SK-N-MC (cell line): ENCODE results near the gene RNASEL.

Source experiments
- DNase-seq: peaks from one replicate; pipeline ENCODE4 v3.0.0-alpha.2; 2011; ENCODE audit warnings: low read depth, low spot score
- H3K27ac ChIP-seq: fragments of 200-600 bp; sonication (generic); 2 replicates; pipeline ENCODE4 v1.5.1; 2016; ENCODE audit warnings: mixed run types
- H3K36me3 ChIP-seq: fragments of 200-600 bp; sonication (generic); 2 replicates; pipeline ENCODE4 v1.6.1; 2017; ENCODE audit warnings: antibody characterized with exemption, low read length, mixed read lengths; ENCODE audit not compliant: insufficient read depth
- H3K4me3 ChIP-seq: fragments of 200-600 bp; sonication (generic); 2 replicates; pipeline ENCODE4 v1.5.1; 2016
- H3K9ac ChIP-seq: fragments of 200-600 bp; sonication (generic); 2 replicates; pipeline ENCODE4 v1.8.0; 2017; ENCODE audit warnings: mixed run types, mixed read lengths; ENCODE audit not compliant: insufficient read length
- H3K9me3 ChIP-seq: fragments of 200-600 bp; sonication (generic); 2 replicates; pipeline ENCODE4 v1.6.1; 2017; ENCODE audit warnings: low read depth, mild to moderate bottlenecking, antibody characterized with exemption, low read length, moderate library complexity, mixed read lengths
- EZH2 ChIP-seq: fragments of 200-600 bp; sonication (generic); IDR thresholded peaks from one replicate; pipeline ENCODE4 v1.6.1; 2017; ENCODE audit warnings: antibody characterized with exemption
- FOXP2 ChIP-seq: optimal IDR thresholded peaks from 2 replicates; pipeline ENCODE3; 2011; ENCODE audit warnings: mild to moderate bottlenecking, moderate library complexity; ENCODE audit not compliant: insufficient read depth; ENCODE audit errors: extremely low read length, control extremely low read depth
- POLR2AphosphoS5 ChIP-seq: IDR thresholded peaks from 2 replicates; pipeline ENCODE4 v1.6.1; 2012; ENCODE audit warnings: mild to moderate bottlenecking, low read depth, low read length, borderline replicate concordance

The RNASEL gene

DNA sequence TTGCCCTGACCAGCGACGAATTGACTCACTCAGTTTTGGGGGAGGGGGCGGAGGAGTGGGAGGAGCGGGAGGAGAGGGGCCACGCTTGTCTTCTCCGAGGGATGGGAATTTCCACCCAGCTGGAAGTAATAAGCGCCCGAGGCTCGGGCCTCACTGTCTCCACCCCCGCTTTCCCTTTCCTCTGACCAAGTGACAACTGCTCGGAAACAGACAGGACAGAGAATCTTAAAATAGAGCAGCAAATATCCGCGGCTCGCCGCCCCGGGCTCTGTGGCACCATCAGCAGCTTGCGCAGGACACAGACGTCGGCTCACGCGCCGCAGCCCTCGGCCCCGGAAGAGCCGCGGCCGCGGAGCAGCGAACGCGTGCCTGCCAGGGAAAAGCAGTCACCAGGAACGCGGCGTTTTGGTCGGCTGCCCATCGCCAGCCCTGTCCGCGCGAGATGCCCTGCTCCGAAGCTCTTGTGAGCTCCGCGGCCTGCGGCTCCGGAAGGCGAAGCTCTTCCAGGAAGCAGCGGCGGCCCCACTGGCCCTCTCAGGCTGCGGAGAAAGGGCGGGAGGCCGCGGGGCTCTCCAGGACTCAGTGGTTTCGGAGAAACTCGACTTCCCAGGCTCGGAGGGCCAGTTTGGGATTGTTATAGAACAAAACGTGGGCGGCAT, 25.9 kb upstream of the RNASEL start:
- peak overlapping the region; percentile 99 for H3K27ac ChIP-seq
- H3K9ac ChIP-seq, result peak overlapping the region; percentile 92
- no peak for DNase-seq

DNA sequence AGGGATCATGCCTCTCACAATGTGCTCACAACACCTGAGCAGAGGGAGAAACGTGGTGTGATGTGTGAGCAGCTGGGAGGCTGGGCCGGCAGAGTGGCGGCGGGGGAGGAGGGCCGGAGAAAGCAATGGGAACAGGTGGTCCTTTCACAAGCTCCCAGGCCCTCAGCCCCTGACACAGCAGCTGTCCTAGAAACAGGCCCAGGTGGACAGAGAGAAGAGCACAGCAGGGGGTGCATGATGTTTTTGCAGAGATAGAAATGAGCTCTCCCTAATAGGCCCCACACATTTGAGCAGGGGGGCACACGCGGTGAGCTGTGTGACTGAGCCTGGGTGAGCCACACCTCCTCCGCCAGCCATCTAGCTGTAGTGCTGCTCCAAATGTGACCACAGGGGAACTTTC, 22.7 kb upstream of the RNASEL start:
- no peaks in the 10 kb centered on the region for H3K36me3 ChIP-seq
- TF ChIP-seq FOXP2, result no peak
- TF ChIP-seq POLR2AphosphoS5, result no peak
- no peak for TF ChIP-seq EZH2
- no peak overlapping the region for H3K9ac ChIP-seq
- no peaks in the 10 kb centered on the region for H3K9me3 ChIP-seq
- H3K4me3 ChIP-seq, result no peak overlapping the region
- no peak overlapping the region for H3K27ac ChIP-seq
- no peak for DNase-seq

More for the DNA sequence above, 25.9 kb upstream of the RNASEL start:
- no peaks in the 10 kb centered on the region for H3K9me3 ChIP-seq
- TF ChIP-seq POLR2AphosphoS5 (peak; percentile 70), EZH2 (no peak), FOXP2 (peak; percentile 25)
- H3K4me3 ChIP-seq, result peak overlapping the region; percentile 85
- no peaks in the 10 kb centered on the region for H3K36me3 ChIP-seq

DNA sequence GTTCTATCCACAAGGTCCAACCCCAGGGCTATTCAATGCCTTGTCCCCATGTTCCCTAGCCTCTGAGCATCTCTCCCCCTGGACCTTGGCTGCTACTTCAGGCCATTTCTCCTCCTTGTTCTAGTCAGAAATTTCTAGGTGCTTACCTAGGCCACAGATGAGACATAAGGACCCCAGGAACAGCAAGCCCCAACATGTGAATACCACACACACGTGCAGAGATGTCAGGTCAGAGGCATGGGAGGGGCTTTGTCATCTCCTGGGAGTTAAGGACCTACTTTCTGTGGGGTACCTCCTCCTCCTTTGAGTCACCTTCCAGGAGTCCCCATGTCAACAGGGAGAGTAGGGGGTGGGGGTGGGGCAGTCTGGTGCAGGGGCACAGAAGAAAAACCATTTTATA, 22.3 kb upstream of the RNASEL start:
- H3K36me3 ChIP-seq, result no peaks in the 10 kb centered on the region
- DNase-seq, result no peak
- H3K9me3 ChIP-seq, result no peaks in the 10 kb centered on the region
- no peak overlapping the region for H3K9ac ChIP-seq
- no peak overlapping the region for H3K4me3 ChIP-seq
- no peak overlapping the region for H3K27ac ChIP-seq
- TF ChIP-seq FOXP2 (no peak), POLR2AphosphoS5 (no peak), EZH2 (no peak)

DNA sequence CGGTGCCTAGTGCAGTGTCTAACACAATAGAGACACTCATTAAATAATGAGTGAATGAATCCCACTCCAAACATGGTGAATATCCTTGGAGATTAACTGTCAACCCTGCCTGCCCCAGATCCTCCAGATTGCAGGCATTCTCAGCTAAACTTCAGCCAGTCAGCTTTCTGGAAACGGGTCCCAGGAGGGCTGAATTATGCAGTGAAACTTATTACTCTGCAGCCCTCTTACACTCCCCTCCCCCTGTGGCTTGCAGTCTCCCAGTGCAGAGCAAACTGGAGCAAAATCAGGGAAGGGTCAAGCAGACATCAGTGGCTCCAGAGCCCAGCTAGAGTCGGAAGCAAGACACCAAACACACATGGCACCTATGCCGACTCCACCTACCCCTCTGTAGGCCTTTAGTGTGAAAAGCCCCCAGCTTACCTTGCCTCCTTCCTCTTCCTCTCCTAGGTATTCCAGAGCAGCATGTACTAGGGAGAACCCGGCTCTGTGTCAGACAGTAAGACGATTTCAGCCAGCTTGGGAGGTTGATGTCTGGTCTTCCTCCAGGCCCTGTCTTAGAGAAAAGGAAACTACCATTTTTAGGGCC, 21.6 kb upstream of the RNASEL start:
- no peak for TF ChIP-seq POLR2AphosphoS5
- no peak for TF ChIP-seq EZH2
- TF ChIP-seq FOXP2, result no peak
- peak overlapping the region; percentile 42 for H3K4me3 ChIP-seq
- no peaks in the 10 kb centered on the region for H3K9me3 ChIP-seq
- DNase-seq, result no peak
- no peak overlapping the region for H3K9ac ChIP-seq
- no peaks in the 10 kb centered on the region for H3K36me3 ChIP-seq
- H3K27ac ChIP-seq, result peak overlapping the region; percentile 36; the same call in 1 of the 2 replicates

DNA sequence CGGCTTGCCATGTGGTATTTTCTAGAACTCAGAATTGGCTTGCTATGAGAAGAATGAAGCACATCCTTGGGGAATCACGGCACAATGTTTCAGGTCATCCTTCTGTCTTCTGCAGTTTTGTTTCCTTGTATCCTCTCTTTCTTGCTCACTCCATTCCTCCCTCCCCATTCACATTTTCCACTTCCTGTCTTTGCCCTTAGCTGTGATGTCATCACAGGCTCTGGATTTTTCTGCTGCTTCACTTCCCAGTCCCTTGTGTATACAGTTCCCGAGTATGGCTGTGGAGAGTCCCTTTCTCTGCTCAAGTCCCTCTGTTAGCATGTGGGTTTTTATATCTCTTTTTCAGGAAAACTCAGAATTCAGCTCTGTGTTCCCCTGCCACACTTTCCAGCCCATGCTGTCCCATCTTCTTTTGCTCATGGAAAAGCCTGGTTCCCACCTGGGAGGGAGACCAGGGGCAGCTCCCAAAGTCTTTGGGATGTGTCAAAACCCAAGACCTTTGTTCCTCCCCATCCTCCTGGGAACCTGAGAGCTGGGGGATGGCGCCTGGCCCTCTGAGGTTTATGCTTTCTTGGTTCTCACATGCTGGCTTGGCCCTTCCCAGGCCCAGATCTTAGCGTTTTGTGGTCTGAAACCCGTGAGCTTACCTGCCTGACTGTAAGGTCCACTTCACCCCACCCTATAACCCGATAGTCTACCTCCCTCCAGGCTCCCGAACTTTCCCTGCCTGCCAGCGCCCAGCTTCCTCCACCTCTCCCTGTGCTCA, 20.0 kb upstream of the RNASEL start:
- H3K4me3 ChIP-seq, result no peak overlapping the region
- no peaks in the 10 kb centered on the region for H3K9me3 ChIP-seq
- H3K36me3 ChIP-seq, result no peaks in the 10 kb centered on the region
- no peak overlapping the region for H3K27ac ChIP-seq
- no peak for TF ChIP-seq EZH2
- no peak for TF ChIP-seq POLR2AphosphoS5
- no peak for TF ChIP-seq FOXP2
- no peak for DNase-seq
- no peak overlapping the region for H3K9ac ChIP-seq

DNA sequence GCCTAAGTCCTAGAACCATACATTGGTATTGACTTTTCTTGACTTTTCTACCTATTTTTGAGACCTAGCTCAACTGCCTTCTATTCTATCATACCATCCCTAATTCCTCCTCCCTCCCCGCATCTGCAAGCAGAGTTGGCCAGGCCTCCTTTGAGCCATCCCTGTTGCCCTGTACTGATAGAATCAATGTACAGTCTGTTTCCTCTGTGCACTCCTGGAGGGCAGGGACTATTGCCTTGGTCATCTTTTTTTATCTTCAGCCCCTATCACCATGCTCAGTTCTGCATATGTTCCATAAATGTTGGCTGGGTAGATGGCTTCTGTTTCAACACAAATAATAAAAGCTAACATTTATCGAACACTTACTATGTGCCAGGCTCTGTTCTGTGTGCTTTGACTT, 19.2 kb upstream of the RNASEL start:
- Histone ChIP-seq H3K9ac (no peak overlapping the region), H3K4me3 (no peak overlapping the region), H3K27ac (no peak overlapping the region), H3K9me3 (no peaks in the 10 kb centered on the region), H3K36me3 (peaks cover under 1% of the 10 kb centered on the region; the same call in 1 of the 2 replicates)
- DNase-seq, result no peak
- TF ChIP-seq FOXP2 (no peak), POLR2AphosphoS5 (no peak), EZH2 (no peak)

DNA sequence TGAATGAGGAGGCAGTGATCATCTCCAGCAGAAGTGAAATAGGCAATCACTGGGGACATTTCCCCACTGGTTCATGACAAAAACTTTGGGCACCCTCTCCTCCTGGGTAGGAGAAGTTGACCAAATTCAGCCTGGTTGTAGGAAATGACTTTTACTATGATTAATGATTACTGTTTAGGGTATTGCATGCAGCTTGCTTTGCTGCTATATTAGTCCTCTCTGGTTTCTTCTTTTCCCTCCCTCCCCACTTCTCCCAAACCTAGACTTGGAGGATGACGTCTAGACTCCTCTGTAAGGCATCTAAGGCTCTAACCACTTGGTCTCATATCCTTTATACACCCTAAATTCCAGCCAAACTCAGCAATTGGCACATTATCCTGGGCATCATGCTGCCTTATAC, 18.5 kb upstream of the RNASEL start:
- no peak for DNase-seq
- Histone ChIP-seq H3K9me3 (no peaks in the 10 kb centered on the region), H3K9ac (no peak overlapping the region), H3K4me3 (no peak overlapping the region), H3K27ac (no peak overlapping the region), H3K36me3 (peaks cover 7% of the 10 kb centered on the region; the same call in 1 of the 2 replicates)
- TF ChIP-seq FOXP2 (no peak), EZH2 (no peak), POLR2AphosphoS5 (no peak)

DNA sequence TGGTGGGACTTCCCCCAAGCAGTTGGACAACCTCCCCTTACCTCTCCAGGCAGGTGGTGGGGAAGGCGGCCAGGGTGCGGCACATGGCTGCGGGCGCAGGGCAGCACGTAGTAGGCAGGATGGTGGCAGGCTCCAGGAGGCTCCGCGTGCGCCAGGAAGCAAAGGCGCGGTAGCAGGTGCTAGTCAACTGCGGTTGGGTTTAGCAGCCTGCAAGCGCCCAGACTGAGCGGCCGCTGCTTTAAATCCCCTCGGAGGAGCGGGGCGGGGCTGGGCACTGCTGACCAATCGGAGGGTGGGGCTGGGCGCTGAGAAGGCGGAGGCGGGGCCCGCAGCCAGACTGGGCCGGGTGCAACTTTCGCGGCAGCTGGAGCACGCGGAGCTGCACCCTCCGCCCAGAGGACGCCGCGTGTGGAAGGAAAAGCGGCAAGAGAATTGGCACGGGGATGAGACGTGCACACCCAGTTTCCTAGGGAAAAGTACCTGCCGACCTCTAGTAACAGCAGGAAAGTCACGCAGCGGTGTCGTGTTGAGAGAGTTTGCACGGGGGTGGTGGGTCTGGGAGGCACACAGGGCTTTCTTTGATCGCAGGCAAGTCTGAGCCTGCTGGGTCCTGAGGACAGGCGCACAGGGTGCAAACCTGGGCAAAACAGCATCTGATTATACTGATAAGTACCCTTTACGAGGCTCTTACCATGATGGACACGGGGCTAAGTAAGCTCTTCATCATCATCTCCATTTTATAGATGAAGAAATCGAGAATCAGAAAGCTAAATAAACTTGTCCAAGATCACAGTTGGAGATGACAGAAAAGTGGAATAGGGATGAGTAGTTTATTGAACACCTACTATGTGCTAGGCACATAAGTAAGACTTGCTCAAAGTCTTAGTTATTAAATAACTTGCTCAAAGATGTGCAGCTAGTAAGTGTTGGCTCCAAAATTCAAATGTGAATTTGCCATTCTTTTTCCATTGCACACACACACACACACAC, 15.4 kb upstream of the RNASEL start, which contains the start of gene RGS16:
Gene RGS16, minus strand, starts transcription at position 215 of the 990 bp plus-strand sequence. Its CDS starts 130 bp downstream, at position 85.
- Histone ChIP-seq H3K9ac (peak within 1 kb of the TSS; percentile 33), H3K36me3 (peaks cover 38% of the 10 kb centered on the region), H3K4me3 (peak within 1 kb of the TSS; percentile 87), H3K27ac (no peak within 1 kb of the TSS), H3K9me3 (no peaks in the 10 kb centered on the region)
- DNase-seq, result no peak
- TF ChIP-seq POLR2AphosphoS5 (peak; percentile 95), FOXP2 (no peak)
